ENCODE data around the gene ITSN2. TPM values are rescaled to one million over a fixed set of nuclear protein-coding genes. Genes with fewer than 3 reads are reported as not detected.

Gene ITSN2
- polyA plus RNA-seq, 3 donors: 26.0 to 91.1 (median 40.4) TPM

DNA sequence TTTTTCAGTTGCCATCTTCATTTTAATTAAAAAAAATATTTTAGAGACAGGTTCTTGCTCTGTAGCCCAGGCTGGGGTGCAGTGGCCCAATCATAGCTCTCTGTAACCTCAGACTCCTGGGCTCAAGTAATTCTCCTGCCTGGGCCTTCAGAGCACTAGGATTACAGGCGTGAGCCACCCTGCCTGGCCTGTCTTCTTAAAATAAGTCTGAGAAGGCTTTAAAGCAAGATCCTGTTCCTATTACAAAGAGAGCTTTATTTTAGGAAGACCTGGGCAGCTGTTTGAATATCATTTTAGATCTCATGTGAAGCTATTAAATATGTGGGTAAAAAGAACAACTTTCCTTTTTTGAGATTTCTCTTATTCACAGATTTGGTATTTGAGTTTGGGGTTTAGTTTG lies 184.0 kb downstream of the ITSN2 start:
- no peaks in the 10 kb centered on the region for H3K36me3 Mint-ChIP-seq
- Histone ChIP-seq H3K9ac (ENCODE audit: insufficient read depth, low read length, poor library complexity, severe bottlenecking) (no peak overlapping the region), H2AFZ (ENCODE audit: insufficient read depth, low read depth, low read length, poor library complexity, severe bottlenecking) (no peak overlapping the region), H3K9me3 (replicated peaks in 1 of 2; ENCODE audit: control insufficient read depth in 1 of 2, insufficient read depth in 1 of 2, low read length in 2 of 2) (peaks cover 0 to 5% of the 10 kb centered on the region in 2 donors), H3K27ac (ENCODE audit: low read depth in 1 of 2, low read length in 2 of 2) (no peak overlapping the region), H3K27me3 (ENCODE audit: control insufficient read depth in 2 of 2, insufficient read depth in 2 of 2, low read length in 2 of 2) (no peaks in the 10 kb centered on the region), H4K20me1 (ENCODE audit: insufficient read depth, low read length) (no peaks in the 10 kb centered on the region), H3K4me1 (ENCODE audit: control insufficient read depth in 1 of 2, insufficient read depth in 2 of 2, low read length in 2 of 2) (no peaks in the 10 kb centered on the region), H3K4me2 (replicated peaks; ENCODE audit: extremely low read depth, low read length, poor library complexity, severe bottlenecking) (no peak overlapping the region), H3K4me3 (replicated peaks in 1 of 3; ENCODE audit: low read depth in 2 of 3, low read length in 3 of 3) (no peak overlapping the region), H3K79me2 (ENCODE audit: insufficient read depth, low read length) (no peaks in the 10 kb centered on the region), H3K36me3 (replicated peaks in 1 of 2; ENCODE audit: control insufficient read depth in 1 of 2, insufficient read depth in 2 of 2, low read length in 2 of 2) (no peaks in the 10 kb centered on the region)
- no peak overlapping the region for H3K4me3 Mint-ChIP-seq
- no peaks in the 10 kb centered on the region for H3K4me1 Mint-ChIP-seq
- no peak for TF ChIP-seq CTCF (IDR thresholded peaks at IDR 0.05)
- WGBS (ENCODE audit: insufficient coverage): no CpG with 5 or more reads among the region's 1 CpG
- H3K27ac Mint-ChIP-seq: no peak overlapping the region
- peaks cover 0 to 9% (median 4%) of the 10 kb centered on the region in 7 donors for H3K9me3 Mint-ChIP-seq
- no peak for DNase-seq
- intact Hi-C loops (cut with micrococcal nuclease): no loop called here
- H3K27me3 Mint-ChIP-seq (ENCODE audit: low read depth in 3 of 3): peaks cover 3 to 12% (median 7%) of the 10 kb centered on the region in 3 donors

GRCh38 chr2:24175631-24176187 lies 184.6 kb downstream of the ITSN2 start:
- no peak for TF ChIP-seq CTCF (IDR thresholded peaks at IDR 0.05)
- no peaks in the 10 kb centered on the region for H3K36me3 ChIP-seq (replicated peaks in 1 of 2; ENCODE audit: control insufficient read depth in 1 of 2, insufficient read depth in 2 of 2, low read length in 2 of 2)
- no peaks in the 10 kb centered on the region for H3K36me3 Mint-ChIP-seq
- H3K4me3 Mint-ChIP-seq: no peak overlapping the region
- H3K4me1 ChIP-seq (ENCODE audit: control insufficient read depth in 1 of 2, insufficient read depth in 2 of 2, low read length in 2 of 2): no peaks in the 10 kb centered on the region
- H3K27me3 ChIP-seq (ENCODE audit: control insufficient read depth in 2 of 2, insufficient read depth in 2 of 2, low read length in 2 of 2): no peaks in the 10 kb centered on the region
- no peak overlapping the region for H3K27ac ChIP-seq (ENCODE audit: low read depth in 1 of 2, low read length in 2 of 2)
- peaks cover 3 to 12% (median 7%) of the 10 kb centered on the region in 3 donors for H3K27me3 Mint-ChIP-seq (ENCODE audit: low read depth in 3 of 3)
- H3K4me1 Mint-ChIP-seq: no peaks in the 10 kb centered on the region
- H3K4me3 ChIP-seq (replicated peaks in 1 of 3; ENCODE audit: low read depth in 2 of 3, low read length in 3 of 3): no peak overlapping the region
- 93% methylated on average over 13 of the region's 17 CpGs for WGBS (ENCODE audit: insufficient coverage)
- H3K9me3 ChIP-seq (replicated peaks in 1 of 2; ENCODE audit: control insufficient read depth in 1 of 2, insufficient read depth in 1 of 2, low read length in 2 of 2): peaks cover 0 to 5% of the 10 kb centered on the region in 2 donors
- H4K20me1 ChIP-seq (ENCODE audit: insufficient read depth, low read length): no peaks in the 10 kb centered on the region
- no peak for DNase-seq
- intact Hi-C loops (cut with micrococcal nuclease): no loop called here
- H2AFZ ChIP-seq (ENCODE audit: insufficient read depth, low read depth, low read length, poor library complexity, severe bottlenecking): no peak overlapping the region
- H3K9me3 Mint-ChIP-seq: peaks cover 0 to 9% (median 4%) of the 10 kb centered on the region in 7 donors
- no peak overlapping the region for H3K4me2 ChIP-seq (replicated peaks; ENCODE audit: extremely low read depth, low read length, poor library complexity, severe bottlenecking)
- no peak overlapping the region for H3K9ac ChIP-seq (ENCODE audit: insufficient read depth, low read length, poor library complexity, severe bottlenecking)
- no peak overlapping the region for H3K27ac Mint-ChIP-seq
- no peaks in the 10 kb centered on the region for H3K79me2 ChIP-seq (ENCODE audit: insufficient read depth, low read length)
